OCI-M2 (cell line): ENCODE measurements around the gene NTNG2.

Experiments used
- DNase-seq: peaks from one replicate; lab custom pipeline; 2025; ENCODE audit not compliant: unreplicated experiment; lab: John Stamatoyannopoulos, UW

NTNG2 gene

DNA sequence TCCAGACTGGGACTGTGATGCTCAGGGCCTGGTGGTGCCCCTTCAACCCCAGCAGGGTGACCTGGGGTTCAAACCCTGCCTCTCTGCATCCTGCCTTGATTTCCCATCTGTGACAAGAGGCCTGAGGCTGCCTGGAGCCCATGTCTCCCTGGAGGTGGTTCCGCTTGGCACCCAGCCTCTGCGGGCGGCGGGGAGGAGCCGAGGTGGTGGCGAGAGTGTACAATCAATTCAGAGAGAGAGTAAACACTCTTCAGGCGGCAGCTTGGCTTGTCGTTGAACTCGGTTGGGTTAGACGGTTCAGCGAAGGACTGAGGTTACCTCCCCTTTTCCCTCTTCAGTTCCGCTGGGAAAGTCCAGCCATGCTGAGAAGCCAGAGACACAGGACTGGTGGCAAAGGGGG, 39.3 kb downstream of the NTNG2 start:
- DNase-seq, result no peak

DNA sequence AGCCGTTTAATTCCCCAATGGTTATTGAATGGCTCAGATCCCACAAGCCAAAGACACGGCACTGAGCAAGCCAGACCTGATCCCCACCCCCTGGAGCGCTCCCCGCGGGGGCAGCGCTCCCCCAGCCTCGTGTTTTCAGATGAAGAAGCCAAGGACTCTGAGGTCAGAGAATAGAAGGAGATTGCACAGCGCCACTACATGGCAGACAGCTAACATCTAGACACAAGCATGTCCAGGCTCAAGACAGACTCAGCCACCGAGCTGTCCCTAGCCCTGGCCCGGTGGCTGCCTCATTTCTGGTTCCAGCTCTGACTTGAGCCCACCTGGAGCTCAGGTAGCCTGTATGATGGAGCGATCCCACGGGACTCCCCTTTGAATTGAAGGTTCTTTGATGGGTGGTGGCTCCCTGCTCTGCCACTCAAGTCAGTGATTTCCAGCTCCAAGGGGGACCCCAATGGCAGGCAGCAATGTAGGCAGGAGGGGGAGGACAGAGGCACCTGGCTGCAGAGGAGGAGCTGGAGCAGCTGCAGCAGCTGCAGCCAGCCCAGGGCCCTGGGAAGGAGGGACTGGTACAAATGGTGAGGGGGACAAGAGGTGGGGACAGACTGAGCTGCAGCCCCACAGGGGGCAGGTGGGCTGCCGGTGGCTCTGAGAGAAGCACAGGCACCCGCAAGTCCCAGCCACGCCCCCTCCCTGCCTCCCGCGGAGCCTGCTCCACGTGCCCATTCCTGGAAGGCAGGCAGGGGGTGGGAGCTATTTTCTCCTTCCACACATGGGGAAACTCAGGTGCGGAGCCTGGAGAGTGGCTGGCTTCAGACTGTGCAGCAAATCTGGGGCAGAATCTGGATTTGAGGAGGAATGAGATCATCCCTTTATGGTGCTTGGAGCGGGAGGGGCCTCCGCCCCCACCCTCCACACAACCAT, 40.2 kb downstream of the NTNG2 start:
- DNase-seq, result no peak

DNA sequence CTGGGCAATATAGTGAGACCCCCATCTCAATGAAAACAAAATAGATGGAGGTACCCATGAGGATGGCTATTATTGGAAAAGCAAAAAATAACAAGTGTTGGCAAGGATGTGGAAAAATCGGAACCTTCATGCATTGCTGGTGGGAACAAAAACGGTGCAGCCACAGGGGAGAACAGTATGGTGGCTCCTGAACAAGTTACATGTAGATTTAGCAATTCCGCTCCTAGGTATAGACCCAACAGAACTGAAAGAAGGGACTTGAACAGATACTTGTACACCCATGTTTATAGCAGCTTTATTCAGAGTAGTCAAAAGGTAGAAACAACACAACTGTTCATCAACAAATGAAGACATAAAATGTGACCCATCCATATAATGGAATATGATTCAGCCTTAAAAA, 43.0 kb downstream of the NTNG2 start:
- no peak for DNase-seq

DNA sequence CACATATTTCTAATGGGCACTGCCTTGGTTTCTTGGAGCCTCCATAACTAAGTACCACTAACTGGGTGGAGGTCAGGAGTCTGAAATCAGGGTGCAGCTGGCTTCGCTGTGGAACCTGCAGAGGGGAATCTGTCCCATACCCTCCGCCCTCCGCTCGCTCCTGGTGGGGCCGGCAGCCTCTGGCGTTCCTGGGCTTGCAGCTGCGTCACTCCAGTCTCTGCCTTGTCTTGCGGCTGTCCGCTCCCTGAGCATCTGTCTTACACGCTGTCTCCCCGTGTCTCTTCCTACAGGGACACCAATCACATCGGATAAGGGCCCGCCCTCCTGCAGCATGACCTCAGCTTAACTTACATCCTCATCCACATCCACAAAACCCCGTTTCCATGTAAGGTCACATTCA, 45.4 kb downstream of the NTNG2 start:
- no peak for DNase-seq

DNA sequence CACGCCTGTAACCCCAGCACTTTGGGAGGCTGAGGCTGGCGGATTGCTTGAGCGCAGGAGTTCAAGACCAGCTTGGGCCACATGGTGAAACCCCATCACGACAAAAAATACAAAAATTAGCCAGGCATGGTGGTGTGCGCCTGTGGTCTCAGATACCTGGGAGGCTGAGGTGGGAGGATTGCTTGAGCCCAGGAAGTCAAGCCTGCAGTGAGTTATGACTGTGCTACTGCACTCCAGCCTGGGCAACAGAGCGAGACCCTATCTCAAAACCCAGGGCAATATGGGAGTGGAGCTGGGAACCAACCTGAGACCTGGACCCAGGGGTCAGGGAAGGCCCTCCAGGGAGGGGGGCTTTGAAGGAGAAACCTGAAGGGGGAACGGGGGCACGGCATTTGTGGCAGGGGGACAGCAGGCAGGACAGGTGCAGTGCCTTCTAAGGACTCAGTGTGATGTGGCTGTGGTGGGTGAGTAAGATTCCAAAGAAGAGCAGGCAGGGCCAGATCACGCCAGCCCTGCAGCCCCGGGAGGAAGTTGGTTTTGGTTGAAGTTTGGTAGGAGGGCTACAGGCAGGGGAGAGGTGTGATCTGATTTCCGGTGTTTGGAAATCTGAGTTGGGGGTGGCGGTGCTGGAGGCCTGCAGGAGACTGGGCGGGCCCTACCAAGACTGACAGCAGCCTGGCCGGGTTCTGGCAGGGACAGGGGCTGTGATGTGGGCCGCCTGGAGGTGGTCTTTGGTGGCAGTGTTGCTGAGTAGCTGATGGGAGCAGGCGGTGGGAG, 46.2 kb downstream of the NTNG2 start:
- DNase-seq, result no peak

DNA sequence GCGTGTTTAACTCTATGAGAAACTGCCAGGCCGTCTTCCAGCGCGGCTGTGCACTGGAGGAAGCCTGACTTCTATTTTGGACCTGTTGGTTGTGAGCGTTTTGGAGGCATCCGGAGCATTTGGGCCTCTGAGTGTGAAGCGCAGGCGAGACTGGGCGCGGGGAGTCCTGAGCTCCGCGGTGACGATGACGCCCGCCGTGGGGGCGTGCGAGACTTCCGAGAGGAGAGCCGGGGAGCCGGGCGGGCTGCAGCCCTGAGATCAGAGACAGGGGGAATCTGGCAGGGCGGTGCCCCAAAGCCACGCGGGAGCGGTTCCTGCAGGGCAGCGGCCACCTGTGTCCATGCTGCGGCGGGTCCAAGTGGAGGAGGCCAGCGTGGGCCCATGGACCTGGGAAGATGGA, 47.4 kb downstream of the NTNG2 start:
- DNase-seq, result no peak

DNA sequence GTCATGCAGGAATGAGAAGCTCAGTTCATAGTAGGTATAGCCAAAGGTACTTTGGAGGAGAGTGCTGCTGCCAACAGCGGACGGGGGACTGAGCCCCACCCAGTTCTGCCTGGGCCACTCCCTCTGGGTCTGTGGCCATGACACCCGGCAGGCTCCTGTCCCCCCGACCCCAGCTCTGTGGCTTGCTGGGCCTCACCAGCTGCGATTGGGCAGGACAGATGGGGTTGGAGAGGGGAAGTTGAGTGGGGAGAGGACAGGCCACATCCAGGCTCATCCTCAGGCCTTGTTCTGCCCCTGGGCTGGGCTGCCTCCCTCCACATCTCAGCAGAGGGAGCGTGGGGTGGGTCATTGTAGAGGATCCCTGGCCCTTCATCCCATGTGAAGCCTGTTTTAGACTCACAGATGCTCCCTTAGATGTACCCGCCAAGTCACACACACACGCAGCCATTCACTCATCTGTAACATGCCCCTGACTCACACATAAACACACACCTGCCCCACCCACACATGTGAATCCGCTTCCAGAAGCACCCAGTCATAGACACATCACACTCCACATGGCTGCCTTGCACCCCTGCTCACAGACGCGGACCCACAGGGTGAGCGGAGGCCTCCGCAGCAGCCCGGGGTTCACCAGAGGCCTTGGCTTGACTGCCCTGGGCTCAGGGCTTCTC, 48.8 kb downstream of the NTNG2 start:
- no peak for DNase-seq

DNA sequence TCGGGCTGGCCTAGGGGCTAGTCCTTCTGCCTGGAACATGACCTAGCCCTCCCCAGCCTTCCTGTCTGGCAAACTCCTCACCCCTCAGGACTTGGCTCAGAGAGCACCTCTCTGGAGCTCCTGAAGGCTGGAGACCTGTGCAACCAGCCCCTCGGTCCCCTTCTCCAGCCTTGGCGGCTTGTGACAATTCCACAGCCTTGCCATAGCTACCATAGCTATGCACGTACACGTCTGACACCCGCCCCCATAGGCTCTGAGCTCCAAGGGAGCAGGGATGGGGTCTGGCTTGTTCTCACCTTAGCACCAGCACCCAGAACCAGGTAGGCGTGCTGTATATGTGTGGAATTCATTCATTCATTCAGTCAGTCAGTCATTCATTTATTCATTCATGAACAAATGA, 49.7 kb downstream of the NTNG2 start:
- DNase-seq, result no peak

DNA sequence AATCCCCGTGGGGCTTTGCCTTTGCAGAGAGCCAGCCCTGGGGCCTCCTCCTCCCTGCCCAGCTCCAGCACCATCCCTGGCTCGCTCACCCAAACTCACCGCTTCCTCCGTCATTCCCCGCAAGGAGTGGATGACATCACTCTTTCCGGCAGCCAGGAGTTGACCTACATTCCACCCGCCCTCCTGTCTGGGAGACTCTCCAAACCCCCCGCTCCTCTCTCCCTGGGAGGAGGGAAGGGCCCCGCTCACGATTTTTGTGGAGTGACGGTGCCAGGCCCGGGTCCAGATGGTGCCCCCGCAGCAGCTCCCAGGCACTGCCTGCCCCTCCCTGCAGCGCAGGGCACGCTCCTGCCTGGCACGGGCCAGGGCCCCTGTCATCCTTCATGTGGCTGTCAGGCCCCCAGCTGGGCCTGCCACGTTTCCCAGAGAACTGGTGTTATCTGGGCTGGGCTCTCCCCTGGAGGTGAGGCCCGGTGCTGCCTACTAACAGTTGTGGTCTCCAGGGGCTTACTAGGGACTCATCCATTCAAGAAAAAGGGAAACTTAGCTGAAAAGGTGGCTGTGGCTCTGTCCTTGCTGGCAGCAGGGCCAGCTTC, 52.3 kb downstream of the NTNG2 start:
- DNase-seq, result no peak

DNA sequence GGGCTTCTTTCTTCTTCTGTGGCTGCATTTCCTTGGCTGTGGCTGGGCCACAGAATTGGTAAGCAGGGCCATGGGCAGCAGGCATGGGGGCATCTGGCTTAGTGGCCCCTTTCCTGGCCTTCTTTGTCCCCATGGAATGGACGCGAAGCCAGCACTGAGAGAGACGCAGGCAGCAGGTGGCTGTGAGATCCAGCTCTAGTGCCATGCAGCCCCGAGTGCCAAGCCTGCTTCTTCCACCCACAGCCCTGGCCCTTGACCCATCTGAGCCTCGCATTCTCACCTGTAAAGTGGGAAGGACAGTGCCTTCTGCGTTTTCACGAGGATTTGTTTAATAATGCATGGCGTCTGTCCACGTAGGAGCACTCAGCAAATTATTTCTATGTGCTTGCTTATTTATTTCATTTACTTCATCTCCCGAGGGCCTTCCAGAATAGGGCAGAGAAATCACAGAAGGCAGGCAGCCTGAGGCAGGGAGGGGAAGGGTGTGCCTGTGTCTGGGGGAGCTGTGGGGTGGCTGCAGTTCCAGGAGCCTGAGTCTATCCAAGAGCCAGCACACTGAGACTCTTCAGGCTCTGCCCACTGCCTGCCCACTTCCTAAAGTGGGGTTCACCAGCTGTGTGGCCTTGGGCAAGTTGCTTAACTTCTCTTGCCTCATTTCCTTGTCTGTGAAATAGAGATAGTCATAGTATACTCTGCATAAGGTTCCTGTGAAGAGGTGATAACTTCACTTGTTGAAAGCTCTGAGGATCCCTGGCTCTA, 55.2 kb downstream of the NTNG2 start:
- no peak for DNase-seq

DNA sequence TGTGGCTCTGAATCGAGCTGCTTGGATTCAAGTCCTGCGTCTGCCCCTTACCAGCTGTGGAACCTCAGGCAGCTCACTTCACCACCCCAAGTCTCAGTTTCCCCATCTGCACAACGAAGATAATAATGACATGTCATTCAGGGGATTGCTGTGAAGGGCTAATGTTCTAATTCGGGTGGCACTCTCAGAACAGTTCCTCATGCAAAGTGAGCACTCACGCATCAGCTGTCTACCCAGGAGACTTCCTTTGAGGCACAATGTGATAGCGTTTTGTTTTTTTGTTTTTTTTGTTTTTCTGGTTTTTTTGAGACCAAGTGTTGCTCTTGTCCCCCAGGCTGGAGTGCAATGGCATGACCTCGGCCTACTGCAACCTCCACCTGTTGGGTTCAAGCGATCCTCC, 56.4 kb downstream of the NTNG2 start:
- DNase-seq, result no peak

DNA sequence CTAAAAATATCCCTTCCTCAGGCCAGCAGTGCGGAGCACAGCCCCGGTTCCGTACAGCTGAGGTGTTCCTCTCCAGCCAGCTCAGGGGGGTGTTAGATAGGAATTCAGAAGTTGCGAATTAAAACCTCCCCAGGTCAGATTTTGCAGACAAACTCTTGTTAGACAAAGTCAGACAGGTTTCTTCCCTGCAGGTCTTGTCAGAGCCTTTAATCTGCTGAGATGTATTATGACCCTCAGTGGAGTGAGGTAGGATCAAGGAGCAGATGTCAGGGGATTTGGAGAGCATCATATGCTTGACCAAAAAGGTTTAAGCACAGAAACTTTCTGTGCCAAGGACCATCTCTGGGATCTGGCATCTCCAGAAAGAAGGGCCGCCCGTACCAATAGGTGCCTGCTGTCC, 60.1 kb downstream of the NTNG2 start:
- no peak for DNase-seq

DNA sequence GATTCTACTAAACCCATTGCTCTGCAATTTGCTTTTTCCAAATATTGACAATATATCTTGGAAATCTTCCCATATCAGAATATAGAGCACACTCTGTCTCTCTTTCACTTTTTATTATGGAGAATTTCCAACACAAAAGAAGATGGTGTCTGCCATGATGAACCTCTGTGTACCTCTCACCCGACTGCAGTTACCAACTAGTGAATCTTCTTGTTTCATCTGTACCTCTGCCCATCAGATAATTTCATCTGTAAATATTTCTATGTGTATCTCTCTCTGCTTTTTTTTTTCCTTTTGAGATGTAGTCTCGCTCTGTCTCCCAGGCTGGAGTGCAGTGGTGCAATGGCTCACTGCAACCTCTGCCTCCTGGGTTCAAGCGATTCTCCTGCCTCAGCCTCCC, 62.8 kb downstream of the NTNG2 start:
- DNase-seq, result no peak

DNA sequence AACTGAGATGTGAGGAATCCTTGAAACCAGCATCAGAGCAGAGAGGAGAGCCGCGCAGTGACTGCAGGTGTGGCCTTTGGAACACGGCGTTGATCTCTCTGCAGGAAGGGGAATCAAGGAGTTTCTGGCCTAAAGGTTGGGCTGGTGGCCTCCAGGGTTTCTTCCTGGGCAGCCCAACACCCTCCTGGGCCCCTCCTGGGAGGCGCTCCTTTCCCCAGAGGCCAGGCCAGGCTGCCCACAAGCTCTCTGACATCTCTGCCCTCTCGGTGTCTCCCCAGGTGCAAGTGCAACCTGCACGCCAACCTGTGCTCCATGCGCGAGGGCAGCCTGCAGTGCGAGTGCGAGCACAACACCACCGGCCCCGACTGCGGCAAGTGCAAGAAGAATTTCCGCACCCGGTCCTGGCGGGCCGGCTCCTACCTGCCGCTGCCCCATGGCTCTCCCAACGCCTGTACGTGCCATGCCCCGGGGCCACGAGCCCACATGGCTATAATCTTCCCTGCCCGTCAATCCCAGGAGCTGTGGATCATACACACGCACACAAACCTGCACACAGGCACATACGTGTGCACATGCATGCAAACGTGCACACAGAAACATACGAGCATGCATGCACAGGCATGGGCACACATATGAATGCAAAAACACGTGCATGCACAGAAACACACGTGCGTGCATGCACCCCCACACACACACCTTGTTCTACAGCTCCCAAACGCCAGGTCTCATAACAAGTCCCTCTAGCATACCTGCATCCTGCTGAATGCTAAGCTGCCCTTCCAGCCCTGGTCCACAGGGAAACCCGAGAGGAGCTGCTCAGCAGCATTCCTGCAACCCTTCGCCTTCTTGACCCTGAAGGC, 64.9 kb downstream of the NTNG2 start:
- DNase-seq, result no peak

DNA sequence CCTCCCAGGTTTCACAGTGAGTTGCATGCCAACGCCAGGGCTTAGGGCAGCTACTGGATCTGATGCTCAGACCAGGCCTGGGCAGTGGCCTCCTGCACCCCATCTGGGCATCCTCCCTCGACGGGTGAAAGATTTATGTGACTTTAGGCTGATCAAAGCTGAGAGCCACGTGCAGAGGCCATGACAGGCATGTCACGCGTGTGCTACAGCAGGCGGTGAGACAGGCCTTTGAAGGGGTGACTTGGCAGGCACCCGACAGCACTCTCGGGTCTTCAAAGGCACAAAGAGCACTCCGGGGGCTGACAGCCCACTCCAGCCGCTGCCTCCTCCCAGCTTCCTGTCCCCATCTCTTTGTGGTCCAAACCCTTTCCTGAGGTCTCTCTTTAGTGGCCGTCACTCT, 66.2 kb downstream of the NTNG2 start:
- DNase-seq, result no peak

DNA sequence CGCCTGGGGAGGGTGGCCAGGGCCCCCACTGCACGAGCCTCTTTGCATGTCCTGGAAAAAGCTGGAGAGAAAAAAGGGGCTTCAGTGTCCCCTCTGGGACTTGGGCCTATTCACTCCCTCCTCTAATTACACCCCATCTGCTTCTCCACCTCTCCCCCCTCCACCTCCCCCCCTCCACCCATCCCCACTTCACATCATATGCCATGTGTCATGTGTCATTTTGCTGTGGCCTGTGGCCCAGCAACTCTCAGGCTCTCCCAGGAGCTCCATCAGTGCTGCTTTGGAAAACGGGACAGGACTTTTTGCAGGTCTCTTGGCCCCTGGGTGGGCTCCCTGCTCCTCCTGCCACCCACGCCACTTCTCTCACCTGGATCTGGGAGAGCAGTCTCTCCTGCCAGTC, 68.7 kb downstream of the NTNG2 start:
- DNase-seq, result no peak

DNA sequence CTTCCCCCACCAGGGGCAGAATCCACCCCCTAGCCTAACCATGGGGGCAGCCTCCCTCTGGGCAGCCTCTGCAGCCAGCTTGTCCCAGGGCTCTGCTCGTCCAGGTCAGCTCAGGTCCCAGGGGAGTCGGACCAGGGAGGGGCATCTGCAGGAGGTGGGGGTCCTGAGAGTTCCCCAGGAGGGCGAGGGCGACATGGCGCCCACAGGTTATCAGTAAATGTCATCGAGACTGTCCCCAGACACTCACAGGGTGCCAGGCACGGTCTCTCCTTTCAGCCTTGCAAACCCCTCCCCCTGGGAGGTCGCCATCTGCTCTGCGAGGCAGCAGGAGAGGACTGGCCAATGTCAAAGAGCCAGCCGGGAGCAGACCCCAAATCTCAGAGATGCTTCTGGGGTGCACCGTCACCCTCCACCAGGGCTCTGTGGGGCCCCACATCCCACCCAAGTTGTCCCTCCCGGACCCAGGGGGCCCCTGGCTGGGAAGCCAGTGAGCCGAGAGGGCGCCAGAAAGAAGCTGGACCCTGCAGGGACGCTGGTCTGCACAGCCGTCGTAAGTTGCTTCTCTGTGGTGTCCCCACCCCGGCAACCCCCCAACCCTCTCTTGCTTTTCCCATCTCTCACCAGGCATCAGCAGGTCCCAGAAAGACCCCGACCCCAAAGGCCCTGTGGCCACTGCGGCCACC, 69.3 kb downstream of the NTNG2 start:
- DNase-seq, result no peak

DNA sequence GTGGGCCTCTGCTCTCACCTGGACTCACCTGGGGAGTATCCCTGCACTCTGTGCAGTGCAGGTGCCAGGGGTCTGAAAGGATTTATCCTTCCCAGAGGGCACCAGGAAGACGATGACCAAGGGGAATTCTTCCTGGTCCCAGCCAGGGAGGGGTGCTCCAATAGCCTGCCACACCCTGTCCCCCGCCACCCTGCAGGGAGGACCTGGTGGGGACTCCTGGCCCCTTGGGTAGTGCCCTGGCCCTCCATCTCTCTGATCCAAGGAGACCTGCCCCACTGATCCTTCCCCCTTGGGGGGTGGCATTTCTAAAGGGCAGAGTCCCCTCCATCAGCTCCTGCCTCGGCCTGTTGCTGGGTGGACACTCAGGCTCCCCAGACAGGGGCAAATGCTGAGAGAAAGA, 70.7 kb downstream of the NTNG2 start:
- DNase-seq, result no peak

DNA sequence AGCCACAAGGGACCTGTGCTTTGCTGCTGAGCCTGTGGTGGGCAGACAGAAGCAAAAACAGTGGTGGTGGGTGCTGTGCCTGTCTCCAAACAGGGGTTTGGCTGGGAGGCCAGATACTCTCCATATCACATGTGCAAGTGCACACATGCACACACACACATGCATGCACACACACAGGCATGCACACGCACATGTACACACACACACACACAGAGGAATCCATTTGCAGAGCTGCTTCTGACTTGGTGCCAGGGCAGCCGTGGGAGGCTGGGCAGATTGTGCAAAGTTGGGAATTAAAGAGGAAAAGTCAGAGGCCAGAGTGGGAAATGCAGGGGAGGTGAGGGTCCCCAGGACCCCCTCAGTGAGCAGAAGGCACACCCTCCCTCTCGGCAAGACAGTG, 71.3 kb downstream of the NTNG2 start:
- no peak for DNase-seq
